H1 (cell line): ENCODE results near the gene SEMA5B.

Source experiments
- SP2 ChIP-seq: IDR thresholded peaks from 2 replicates; pipeline ENCODE4 v1.6.1; 2012; ENCODE audit warnings: mild to moderate bottlenecking, low read length, inconsistent platforms
- TF ChIP-seq, protein P1 (sequence below), 3 experiments: IDR thresholded peaks; 1 replicate in 2 of 3; 2 replicates in 1 of 3; pipeline versions ENCODE4 v1.5.1 to v1.6.1; 2011; ENCODE audit warnings: low read length in 3 of 3, mild to moderate bottlenecking in 3 of 3, inconsistent platforms in 2 of 3, low read depth in 1 of 3, moderate library complexity in 1 of 3; ENCODE audit not compliant: insufficient read depth in 1 of 3; ENCODE audit errors: control extremely low read depth in 1 of 3

DNA sequence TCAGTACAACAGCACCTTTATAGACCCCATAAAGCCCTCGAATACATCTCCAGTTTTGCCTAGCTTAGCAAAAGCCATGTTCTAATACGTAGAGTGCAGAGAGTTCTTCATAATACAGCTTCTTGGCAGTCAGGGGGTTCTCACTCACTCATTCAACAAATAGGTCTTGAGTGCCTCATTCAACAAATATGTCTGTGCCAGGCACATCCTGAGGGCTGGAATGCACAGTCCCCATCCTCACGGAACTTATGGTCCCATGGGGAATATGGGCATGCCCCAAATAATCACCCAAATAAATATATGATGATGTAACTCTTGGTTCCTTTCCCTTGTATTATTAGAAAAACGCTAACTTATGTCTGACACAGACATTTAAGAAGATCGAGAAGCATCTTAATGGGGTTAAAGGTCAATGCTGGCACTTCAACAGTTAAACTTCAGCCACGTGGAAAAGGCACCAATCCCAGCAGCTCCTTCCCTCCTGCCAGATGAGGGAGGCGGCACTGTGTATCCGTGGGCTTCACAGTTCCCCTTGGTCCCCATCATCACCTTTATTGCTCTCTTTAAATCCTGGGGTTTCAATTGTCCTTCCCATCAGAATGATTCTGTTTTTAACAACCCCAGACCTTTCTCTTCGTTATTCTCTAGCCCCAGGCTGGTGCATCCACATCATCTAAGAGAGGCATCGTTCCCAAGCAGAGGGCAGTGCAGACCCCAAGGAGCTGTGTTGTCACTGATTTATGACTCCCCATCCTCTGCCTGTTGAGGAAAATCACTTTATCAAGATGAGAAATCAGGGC lies 18.9 kb upstream of the SEMA5B start:
- no peak for TF ChIP-seq SP2
- TF ChIP-seq, protein P1, sequence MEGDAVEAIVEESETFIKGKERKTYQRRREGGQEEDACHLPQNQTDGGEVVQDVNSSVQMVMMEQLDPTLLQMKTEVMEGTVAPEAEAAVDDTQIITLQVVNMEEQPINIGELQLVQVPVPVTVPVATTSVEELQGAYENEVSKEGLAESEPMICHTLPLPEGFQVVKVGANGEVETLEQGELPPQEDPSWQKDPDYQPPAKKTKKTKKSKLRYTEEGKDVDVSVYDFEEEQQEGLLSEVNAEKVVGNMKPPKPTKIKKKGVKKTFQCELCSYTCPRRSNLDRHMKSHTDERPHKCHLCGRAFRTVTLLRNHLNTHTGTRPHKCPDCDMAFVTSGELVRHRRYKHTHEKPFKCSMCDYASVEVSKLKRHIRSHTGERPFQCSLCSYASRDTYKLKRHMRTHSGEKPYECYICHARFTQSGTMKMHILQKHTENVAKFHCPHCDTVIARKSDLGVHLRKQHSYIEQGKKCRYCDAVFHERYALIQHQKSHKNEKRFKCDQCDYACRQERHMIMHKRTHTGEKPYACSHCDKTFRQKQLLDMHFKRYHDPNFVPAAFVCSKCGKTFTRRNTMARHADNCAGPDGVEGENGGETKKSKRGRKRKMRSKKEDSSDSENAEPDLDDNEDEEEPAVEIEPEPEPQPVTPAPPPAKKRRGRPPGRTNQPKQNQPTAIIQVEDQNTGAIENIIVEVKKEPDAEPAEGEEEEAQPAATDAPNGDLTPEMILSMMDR (IDR thresholded peaks at IDR 0.05; ENCODE audit: control extremely low read depth in 1 of 3, insufficient read depth in 1 of 3, low read depth in 1 of 3, low read length in 3 of 3), result no peak
